ENCODE data around the gene OPTC.
"Not testable (repeated sequence)": the region's sequence is repeated elsewhere in the genome, so short reads cannot be mapped to it uniquely, and the experiment has no call there.

Gene OPTC

GRCh38 chr1:203493901-203494300, at the start of gene OPTC:
OPTC (plus strand) TSS chr1:203494153; CDS start chr1:203496006, 1,853 bp downstream.
- no peaks in the 10 kb centered on the region for H3K9me3 Mint-ChIP-seq

GRCh38 chr1:203444171-203444576, 49.8 kb upstream of the OPTC start:
- Mint-ChIP-seq H3K4me3 (no peak overlapping the region), H3K4me1 (ENCODE audit: low read depth) (no peaks in the 10 kb centered on the region), H3K9me3 (peaks cover 5% of the 10 kb centered on the region), H3K36me3 (ENCODE audit: low read depth) (no peaks in the 10 kb centered on the region), H3K27me3 (peaks cover 10% of the 10 kb centered on the region), H3K27ac (no peak overlapping the region)

More at GRCh38 chr1:203493901-203494300, at the start of gene OPTC:
- Mint-ChIP-seq H3K27ac (no peak within 1 kb of the TSS), H3K36me3 (ENCODE audit: low read depth) (no peaks in the 10 kb centered on the region), H3K27me3 (no peaks in the 10 kb centered on the region), H3K4me3 (no peak within 1 kb of the TSS), H3K4me1 (ENCODE audit: low read depth) (no peaks in the 10 kb centered on the region)

- no peak overlapping the region for H3K27ac Mint-ChIP-seq
- H3K4me1 Mint-ChIP-seq (ENCODE audit: low read depth), result no peaks in the 10 kb centered on the region
- no peak overlapping the region for H3K4me3 Mint-ChIP-seq
- H3K9me3 Mint-ChIP-seq, result peaks cover 5% of the 10 kb centered on the region
- peaks cover 20% of the 10 kb centered on the region for H3K27me3 Mint-ChIP-seq
- no peaks in the 10 kb centered on the region for H3K36me3 Mint-ChIP-seq (ENCODE audit: low read depth)
Measured at GRCh38 chr1:203447151-203447550, 46.8 kb upstream of the OPTC start.

- H3K4me1 Mint-ChIP-seq (ENCODE audit: low read depth); H3K4me3 Mint-ChIP-seq; H3K27ac Mint-ChIP-seq; H3K9me3 Mint-ChIP-seq; H3K36me3 Mint-ChIP-seq (ENCODE audit: low read depth): not testable (repeated sequence)
- peaks cover 20% of the 10 kb centered on the region for H3K27me3 Mint-ChIP-seq
Measured at GRCh38 chr1:203447598-203447997, 46.4 kb upstream of the OPTC start.

DNA sequence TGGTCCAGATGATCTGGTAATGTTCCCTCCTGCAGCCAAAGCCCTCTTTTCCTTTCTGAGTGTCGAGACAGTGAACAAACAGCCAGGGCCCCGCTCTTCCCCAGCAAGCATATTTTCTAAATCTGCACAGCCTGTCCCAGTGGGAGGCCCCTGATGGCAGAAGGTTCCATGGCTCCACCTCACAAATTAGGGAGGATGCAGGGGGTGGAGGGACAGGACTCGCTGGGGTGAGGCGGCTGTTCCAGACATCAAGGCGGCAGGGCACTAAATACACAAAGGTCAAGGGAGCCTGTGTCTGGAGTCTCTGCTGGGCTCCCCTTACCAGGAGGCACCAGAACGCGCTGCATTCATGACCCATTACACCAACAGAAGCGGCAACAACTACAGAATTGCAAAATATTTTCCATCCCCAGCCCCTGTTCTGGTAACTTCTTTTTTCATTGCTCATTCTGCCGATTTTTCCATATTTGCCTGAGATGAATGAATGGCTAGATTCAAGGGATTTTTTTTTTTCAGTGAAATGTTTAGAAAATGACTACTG, 45.4 kb upstream of the OPTC start:
- H3K4me1 Mint-ChIP-seq (ENCODE audit: low read depth), result no peaks in the 10 kb centered on the region
- H3K4me3 Mint-ChIP-seq, result no peak overlapping the region
- peaks cover 5% of the 10 kb centered on the region for H3K9me3 Mint-ChIP-seq
- H3K27ac Mint-ChIP-seq, result no peak overlapping the region
- peaks cover 14% of the 10 kb centered on the region for H3K27me3 Mint-ChIP-seq
- H3K36me3 Mint-ChIP-seq (ENCODE audit: low read depth), result no peaks in the 10 kb centered on the region

- H3K27ac Mint-ChIP-seq, result no peak overlapping the region
- peaks cover 3% of the 10 kb centered on the region for H3K9me3 Mint-ChIP-seq
- H3K36me3 Mint-ChIP-seq (ENCODE audit: low read depth), result no peaks in the 10 kb centered on the region
- no peak overlapping the region for H3K4me3 Mint-ChIP-seq
- H3K27me3 Mint-ChIP-seq, result peaks cover 14% of the 10 kb centered on the region
- H3K4me1 Mint-ChIP-seq (ENCODE audit: low read depth), result no peaks in the 10 kb centered on the region
Measured at GRCh38 chr1:203450001-203450400, 44.0 kb upstream of the OPTC start.

DNA sequence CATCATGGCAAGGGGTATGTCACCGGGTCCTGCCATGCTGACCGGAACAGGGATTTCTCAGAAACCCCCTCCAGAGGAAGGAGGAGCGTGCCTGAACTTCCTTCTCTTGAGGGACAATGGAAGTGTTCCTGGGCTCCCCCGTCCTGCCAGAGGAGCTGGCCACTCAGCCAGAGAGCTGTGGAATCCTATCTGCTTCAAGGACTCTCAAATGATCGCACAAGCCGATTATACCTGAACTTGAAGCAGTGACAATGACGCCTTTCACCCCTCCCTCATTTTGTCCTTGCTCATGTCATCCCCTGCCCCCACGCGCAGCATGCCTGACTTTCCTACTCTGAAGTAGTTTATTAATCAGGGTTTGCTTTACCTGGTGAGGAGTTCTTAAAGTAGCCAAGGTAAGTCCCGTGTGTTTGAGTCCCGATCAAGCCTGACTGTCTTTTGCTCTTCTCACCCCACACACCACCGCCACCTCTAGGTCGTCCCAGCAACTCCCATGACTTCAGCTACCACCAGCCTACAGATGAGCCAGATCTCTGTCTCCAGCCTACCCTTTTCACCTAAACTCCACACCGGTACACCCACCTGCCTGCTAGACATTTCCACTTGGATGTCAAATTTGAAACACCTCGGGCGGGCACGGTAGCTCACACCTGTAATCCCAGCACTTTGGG, 43.3 kb upstream of the OPTC start:
- Mint-ChIP-seq H3K4me1 (ENCODE audit: low read depth) (no peaks in the 10 kb centered on the region), H3K9me3 (no peaks in the 10 kb centered on the region), H3K36me3 (ENCODE audit: low read depth) (no peaks in the 10 kb centered on the region), H3K4me3 (no peak overlapping the region), H3K27ac (no peak overlapping the region), H3K27me3 (peaks cover 14% of the 10 kb centered on the region)

DNA sequence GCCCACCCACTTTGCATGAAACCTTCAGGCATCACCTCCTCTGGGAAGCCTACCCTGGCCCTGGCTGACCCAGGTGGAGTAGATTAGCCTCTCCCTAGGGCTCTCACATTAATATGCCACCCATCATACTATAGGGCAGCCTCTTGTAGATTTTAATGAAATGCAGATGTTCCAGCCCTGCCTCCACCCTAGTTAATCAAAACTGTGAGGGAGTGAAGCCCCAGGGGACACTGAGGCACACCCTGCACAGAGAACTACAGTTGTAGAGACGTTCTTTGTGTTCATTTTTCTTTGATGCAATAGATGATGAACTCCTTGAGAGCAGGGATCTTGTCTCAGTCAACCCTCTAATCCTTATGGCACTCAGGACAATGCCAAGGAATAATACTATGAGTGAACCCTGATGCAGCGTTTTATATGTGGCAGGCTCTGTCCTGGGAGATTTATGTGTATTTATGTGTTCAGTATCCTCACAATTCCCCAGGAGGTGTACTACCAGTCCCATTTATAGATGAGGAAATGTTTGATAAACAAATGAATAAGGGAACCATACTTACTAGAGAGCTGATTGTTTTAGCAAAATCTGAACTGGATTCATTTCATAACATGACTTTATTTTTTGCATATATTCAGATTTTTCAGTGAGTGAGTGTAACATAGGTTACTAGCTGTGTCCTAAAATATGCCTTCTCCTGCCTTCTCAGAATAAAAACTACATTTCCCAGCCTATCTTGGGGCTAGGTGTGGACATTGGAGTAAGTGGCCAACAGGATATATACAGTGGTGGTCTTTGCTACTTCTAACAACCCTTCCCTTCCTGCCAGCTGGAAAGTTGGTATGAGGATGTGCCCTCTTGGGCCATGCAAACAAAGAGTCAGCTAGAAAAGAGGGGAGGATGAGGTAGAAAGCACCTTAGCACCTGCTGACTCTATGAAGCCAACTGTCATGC, 41.8 kb upstream of the OPTC start:
- no peaks in the 10 kb centered on the region for H3K9me3 Mint-ChIP-seq
- H3K27ac Mint-ChIP-seq, result no peak overlapping the region
- no peaks in the 10 kb centered on the region for H3K36me3 Mint-ChIP-seq (ENCODE audit: low read depth)
- peaks cover 14% of the 10 kb centered on the region for H3K27me3 Mint-ChIP-seq
- no peak overlapping the region for H3K4me3 Mint-ChIP-seq
- no peaks in the 10 kb centered on the region for H3K4me1 Mint-ChIP-seq (ENCODE audit: low read depth)

DNA sequence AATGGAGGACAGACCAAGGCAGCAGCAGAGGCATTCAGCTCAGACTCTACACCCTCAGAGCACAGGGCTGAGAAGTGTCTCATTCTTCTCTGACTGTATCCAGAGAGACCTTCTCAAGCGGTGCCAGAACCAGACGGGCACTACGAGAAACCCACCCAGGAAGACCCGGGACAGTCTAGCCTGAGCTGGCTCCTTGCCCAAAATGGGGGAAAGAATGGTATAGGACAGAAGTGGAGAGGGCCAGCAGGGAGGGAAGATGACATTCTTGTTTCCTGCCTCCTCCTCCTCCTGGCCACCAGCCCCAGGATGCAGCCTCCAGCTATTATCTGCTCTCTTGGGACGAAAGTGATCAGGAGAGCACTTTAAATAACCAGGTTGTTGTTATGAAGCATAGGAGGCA, 40.9 kb upstream of the OPTC start:
- no peaks in the 10 kb centered on the region for H3K36me3 Mint-ChIP-seq (ENCODE audit: low read depth)
- no peaks in the 10 kb centered on the region for H3K9me3 Mint-ChIP-seq
- H3K27me3 Mint-ChIP-seq, result peaks cover 14% of the 10 kb centered on the region
- no peaks in the 10 kb centered on the region for H3K4me1 Mint-ChIP-seq (ENCODE audit: low read depth)
- H3K4me3 Mint-ChIP-seq, result no peak overlapping the region
- no peak overlapping the region for H3K27ac Mint-ChIP-seq

GRCh38 chr1:203453616-203454015, 40.3 kb upstream of the OPTC start:
- H3K27me3 Mint-ChIP-seq, result peaks cover 14% of the 10 kb centered on the region
- no peaks in the 10 kb centered on the region for H3K36me3 Mint-ChIP-seq (ENCODE audit: low read depth)
- no peak overlapping the region for H3K27ac Mint-ChIP-seq
- H3K4me1 Mint-ChIP-seq (ENCODE audit: low read depth), result no peaks in the 10 kb centered on the region
- H3K4me3 Mint-ChIP-seq, result no peak overlapping the region
- no peaks in the 10 kb centered on the region for H3K9me3 Mint-ChIP-seq

GRCh38 chr1:203454986-203455471, 38.9 kb upstream of the OPTC start:
- H3K4me3 Mint-ChIP-seq, result no peak overlapping the region
- no peaks in the 10 kb centered on the region for H3K4me1 Mint-ChIP-seq (ENCODE audit: low read depth)
- no peaks in the 10 kb centered on the region for H3K36me3 Mint-ChIP-seq (ENCODE audit: low read depth)
- H3K27me3 Mint-ChIP-seq, result peaks cover 10% of the 10 kb centered on the region
- H3K9me3 Mint-ChIP-seq, result no peaks in the 10 kb centered on the region
- no peak overlapping the region for H3K27ac Mint-ChIP-seq

- no peak overlapping the region for H3K4me3 Mint-ChIP-seq
- H3K36me3 Mint-ChIP-seq (ENCODE audit: low read depth), result no peaks in the 10 kb centered on the region
- H3K27me3 Mint-ChIP-seq, result peaks cover 7% of the 10 kb centered on the region
- H3K27ac Mint-ChIP-seq, result no peak overlapping the region
- no peaks in the 10 kb centered on the region for H3K4me1 Mint-ChIP-seq (ENCODE audit: low read depth)
- no peaks in the 10 kb centered on the region for H3K9me3 Mint-ChIP-seq
Measured at GRCh38 chr1:203455706-203456105, 38.2 kb upstream of the OPTC start.

DNA sequence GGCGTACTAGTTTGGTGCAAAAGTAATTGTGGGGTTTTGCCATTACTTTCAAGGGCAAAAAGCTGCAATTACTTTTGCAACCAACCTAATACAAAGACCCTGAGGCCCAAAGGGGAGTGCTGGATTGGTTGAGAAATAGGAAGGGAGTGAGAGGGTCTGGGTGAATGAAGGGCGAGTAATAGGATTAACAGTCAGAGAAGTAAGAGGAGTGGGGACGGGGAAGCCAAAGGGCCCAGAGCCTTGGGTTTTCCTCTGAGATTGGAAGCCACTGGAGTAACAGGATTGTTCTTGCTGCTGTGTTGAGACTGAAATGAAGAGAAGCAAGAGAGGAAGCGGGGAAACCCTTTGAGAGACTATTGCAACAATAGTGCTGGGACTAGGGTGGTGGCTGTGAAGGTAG, 37.4 kb upstream of the OPTC start:
- Mint-ChIP-seq H3K4me3 (no peak overlapping the region), H3K9me3 (no peaks in the 10 kb centered on the region), H3K36me3 (ENCODE audit: low read depth) (no peaks in the 10 kb centered on the region), H3K4me1 (ENCODE audit: low read depth) (no peaks in the 10 kb centered on the region), H3K27ac (no peak overlapping the region), H3K27me3 (peaks cover 6% of the 10 kb centered on the region)

- Mint-ChIP-seq H3K4me3 (no peak overlapping the region), H3K9me3 (no peaks in the 10 kb centered on the region), H3K36me3 (ENCODE audit: low read depth) (no peaks in the 10 kb centered on the region), H3K27me3 (peaks cover 4% of the 10 kb centered on the region), H3K4me1 (ENCODE audit: low read depth) (peaks cover 4% of the 10 kb centered on the region), H3K27ac (no peak overlapping the region)
Measured at GRCh38 chr1:203458078-203458477, 35.9 kb upstream of the OPTC start.

- H3K27ac Mint-ChIP-seq, result no peak overlapping the region
Measured at GRCh38 chr1:203459671-203460201, 34.2 kb upstream of the OPTC start.

More at GRCh38 chr1:203459671-203460201, 34.2 kb upstream of the OPTC start:
- peaks cover 4% of the 10 kb centered on the region for H3K4me1 Mint-ChIP-seq (ENCODE audit: low read depth)
- peaks cover 4% of the 10 kb centered on the region for H3K27me3 Mint-ChIP-seq
- H3K4me3 Mint-ChIP-seq, result no peak overlapping the region
- no peaks in the 10 kb centered on the region for H3K9me3 Mint-ChIP-seq
- H3K36me3 Mint-ChIP-seq (ENCODE audit: low read depth), result no peaks in the 10 kb centered on the region

Data from stimulated activated naive CD8-positive, alpha-beta T cell treated with anti-CD3 and anti-CD28 coated beads, Interleukin-15, Interleukin-2, amounts not matched to agents 100 ng/mL and 50 ng/mL, for 24 hours (primary cell).